Activated naive CD8-positive, alpha-beta T cell treated with anti-CD3 and anti-CD28 coated beads, Interleukin-2, amount 10 ng/mL, durations not matched to agents 7 days and 5 days (primary cell): ENCODE results near the gene PSMA6. TPM values are rescaled to one million over a fixed set of nuclear protein-coding genes. Genes with fewer than 3 reads are reported as not detected.
"Not testable (repeated sequence)": the region's sequence is repeated elsewhere in the genome, so short reads cannot be mapped to it uniquely, and the experiment has no call there.

Experiments
- ATAC-seq: fragments of 150-1000 bp; cut with Tn5 transposase; one replicate; pipeline ENCODE4 v1.10.0; 2021; ENCODE audit warnings: low read depth, moderate library complexity
- POLR2A ChIA-PET: fragments of 350-600 bp; sonication (Branson Sonifier 250); formaldehyde crosslinking; loops from one replicate; lab custom pipeline; 2021; ENCODE audit warnings: antibody characterized with exemption; lab: Charles Lee
- DNase-seq: peaks from one replicate; pipeline ENCODE4 v3.0.0; 2021
- H3K27ac Mint-ChIP-seq: one replicate; pipeline ENCODE4 v1.8.0; 2022; ENCODE audit warnings: mild to moderate bottlenecking, mixed read lengths
- H3K27me3 Mint-ChIP-seq: one replicate; pipeline ENCODE4 v1.8.0; 2022; ENCODE audit warnings: mild to moderate bottlenecking, moderate library complexity, mixed read lengths
- H3K36me3 Mint-ChIP-seq: one replicate; pipeline ENCODE4 v1.8.0; 2021; ENCODE audit warnings: mild to moderate bottlenecking, mixed read lengths
- H3K4me1 Mint-ChIP-seq: one replicate; pipeline ENCODE4 v1.8.0; 2021; ENCODE audit warnings: mixed read lengths
- H3K4me3 Mint-ChIP-seq: one replicate; pipeline ENCODE4 v1.8.0; 2022; ENCODE audit warnings: mild to moderate bottlenecking, moderate library complexity, mixed read lengths
- H3K9me3 Mint-ChIP-seq: one replicate; pipeline ENCODE4 v1.8.0; 2021; ENCODE audit warnings: mixed read lengths
- total RNA-seq, 2 experiments: library from RNA; stranded (reverse); gene quantifications; one replicate each; pipeline ENCODE4 v1.2.3, GENCODE V29; 2021

The PSMA6 gene
- total RNA-seq, 2 experiments from 2014 or later: 213 to 221 TPM

DNA sequence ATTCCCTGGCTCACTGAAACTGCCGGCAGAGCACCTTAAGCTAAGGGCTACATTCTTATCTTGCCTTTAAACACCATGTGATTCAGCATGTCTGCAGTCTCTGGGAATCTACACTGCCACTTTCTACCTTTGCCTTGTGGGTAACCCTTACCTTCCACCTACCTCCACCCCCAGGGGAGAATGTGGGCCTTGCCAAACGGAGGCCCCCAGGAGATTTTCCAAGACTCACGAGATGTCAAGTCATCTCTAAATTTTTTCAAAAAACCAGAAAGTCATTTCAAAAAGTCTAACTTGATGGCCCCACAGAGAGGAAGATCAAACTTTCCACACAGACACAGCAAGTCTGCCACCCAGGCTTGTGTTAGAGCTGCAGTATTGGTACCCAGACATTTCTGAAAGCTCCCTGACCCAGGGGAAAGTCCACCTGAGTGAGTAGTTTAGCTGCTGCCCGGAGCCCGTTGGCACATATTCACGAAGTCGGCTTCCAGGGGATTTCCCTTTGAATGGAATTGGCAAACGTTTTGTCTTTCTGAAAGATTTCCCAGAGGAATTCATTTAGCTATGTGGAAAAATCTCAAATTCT lies 4.7 kb upstream of the PSMA6 start:
- H3K27me3 Mint-ChIP-seq: no peaks in the 10 kb centered on the region
- H3K4me1 Mint-ChIP-seq: peaks cover 44% of the 10 kb centered on the region
- DNase-seq (no peak), ATAC-seq (no peak)
- peak overlapping the region; percentile 78 for H3K4me3 Mint-ChIP-seq
- H3K27ac Mint-ChIP-seq: peak overlapping the region; percentile 91
- no peaks in the 10 kb centered on the region for H3K9me3 Mint-ChIP-seq
- POLR2A ChIA-PET: interaction anchor here (4.1 kb wide), 1 partner anchor 117 kb away, joined by 37 read pairs; the partner anchor contains the start of gene NFKBIA
- H3K36me3 Mint-ChIP-seq: peaks cover 8% of the 10 kb centered on the region

DNA sequence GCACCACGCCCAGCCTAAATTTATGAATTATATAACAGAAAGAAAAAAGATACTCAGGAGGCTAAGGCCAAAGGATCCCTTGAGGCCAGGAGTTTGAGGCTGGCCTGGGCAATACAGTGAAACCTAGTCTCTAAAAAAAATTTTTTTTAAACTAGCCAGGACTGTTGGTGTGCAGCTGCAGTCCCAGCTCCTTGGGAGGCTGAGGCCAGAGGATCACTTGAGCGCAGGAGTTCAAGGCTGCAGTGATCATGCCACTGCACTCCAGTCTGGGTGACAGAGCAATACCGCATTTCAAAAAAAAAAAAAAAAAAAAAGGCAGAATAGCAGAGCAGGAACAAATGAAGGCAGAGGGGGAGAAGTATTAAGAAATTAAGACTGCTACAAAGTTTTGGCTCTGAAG lies 2.6 kb upstream of the PSMA6 start:
- Mint-ChIP-seq H3K27ac (no peak overlapping the region), H3K4me3 (no peak overlapping the region), H3K4me1 (peaks cover 41% of the 10 kb centered on the region), H3K9me3 (no peaks in the 10 kb centered on the region), H3K27me3 (no peaks in the 10 kb centered on the region), H3K36me3 (peaks cover 5% of the 10 kb centered on the region)
- DNase-seq: no peak
- POLR2A ChIA-PET: interaction anchor here (0.7 to 6.6 kb wide), 2 partner anchors 114 to 383 kb away, joined by 4 to 127 read pairs; partner anchors contain the start of gene NFKBIA
- no peak for ATAC-seq

DNA sequence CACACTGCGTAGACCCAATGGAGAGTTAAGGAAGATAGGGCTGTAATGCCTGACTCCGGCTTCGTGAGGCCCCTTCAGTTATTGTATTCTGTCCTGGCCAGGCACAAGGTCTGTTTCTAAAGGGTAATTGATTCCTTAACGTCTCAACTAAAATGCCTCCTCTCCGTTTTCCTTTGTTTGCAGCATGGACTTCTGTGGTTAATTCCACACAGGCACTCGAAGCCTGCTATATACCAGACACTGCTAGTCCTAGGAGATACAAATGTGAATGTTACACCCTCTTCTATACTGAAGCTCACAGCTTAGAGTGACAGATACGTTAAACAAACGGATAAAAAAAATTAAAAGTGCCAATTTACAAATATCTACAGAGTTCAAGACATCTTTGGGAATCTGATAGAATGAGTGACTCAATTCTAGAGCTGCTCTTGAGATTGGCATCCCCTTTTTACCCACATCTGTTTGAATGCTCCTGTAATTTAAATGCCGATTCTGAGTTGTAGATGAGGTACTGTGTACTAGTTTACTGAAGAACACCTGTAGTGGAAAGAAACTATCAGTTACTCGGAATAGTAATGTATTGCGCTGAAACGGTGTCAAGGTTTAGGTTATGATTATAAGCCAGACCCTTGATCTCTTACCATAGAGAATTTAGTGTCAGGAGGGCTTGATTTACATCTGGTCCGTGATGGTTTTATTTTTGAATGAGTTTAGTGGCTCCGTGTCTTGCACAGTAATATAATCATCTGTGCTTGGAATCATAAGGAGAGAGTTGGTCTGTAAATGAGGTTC lies 784 bp downstream of the PSMA6 start:
- Mint-ChIP-seq H3K27ac (peak overlapping the region; percentile 89), H3K4me3 (peak overlapping the region; percentile 93), H3K9me3 (no peaks in the 10 kb centered on the region), H3K4me1 (peaks cover 28% of the 10 kb centered on the region), H3K27me3 (no peaks in the 10 kb centered on the region), H3K36me3 (peaks cover 13% of the 10 kb centered on the region)
- ATAC-seq: peak; percentile 10
- POLR2A ChIA-PET: interaction anchor here (0.9 to 6.6 kb wide), 26 partner anchors 8 to 420 kb away, joined by 3 to 127 read pairs (median 7); partner anchors contain the start of genes FAM177A1, NFKBIA, PPP2R3C and PRORP
- DNase-seq: no peak

GRCh38 chr14:35295845-35296161 lies 3.6 kb downstream of the PSMA6 start:
- Mint-ChIP-seq H3K36me3 (peaks cover 13% of the 10 kb centered on the region), H3K27ac (peak overlapping the region; percentile 30), H3K4me3 (peak overlapping the region; percentile 57), H3K9me3 (no peaks in the 10 kb centered on the region), H3K4me1 (peaks cover 37% of the 10 kb centered on the region), H3K27me3 (no peaks in the 10 kb centered on the region)
- DNase-seq (no peak), ATAC-seq (no peak)
- POLR2A ChIA-PET: interaction anchor here (0.7 to 6.6 kb wide), 4 partner anchors 8 to 107 kb away, joined by 3 to 127 read pairs (median 4); partner anchors contain the start of gene NFKBIA

DNA sequence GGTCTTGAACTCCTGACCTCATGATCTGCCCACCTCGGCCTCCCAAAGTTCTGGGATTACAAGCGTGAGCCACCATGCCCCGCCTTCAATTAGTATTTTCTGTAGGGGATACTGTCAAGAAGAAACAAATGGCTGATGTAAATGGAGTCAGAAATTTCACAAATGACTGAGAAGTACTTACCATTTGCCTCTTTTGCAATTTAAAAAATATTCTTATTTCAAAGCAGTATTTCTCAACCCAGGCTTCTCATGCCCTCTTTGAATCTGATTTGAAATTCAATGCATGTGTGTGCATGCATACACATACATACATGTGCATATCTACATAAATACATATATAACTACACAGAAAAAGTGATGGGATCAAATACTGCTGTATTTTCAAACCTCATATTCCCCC lies 4.4 kb downstream of the PSMA6 start:
- DNase-seq: no peak
- H3K27ac Mint-ChIP-seq: peak overlapping the region; percentile 39
- H3K4me3 Mint-ChIP-seq: peak overlapping the region; percentile 20
- H3K36me3 Mint-ChIP-seq: peaks cover 13% of the 10 kb centered on the region
- H3K27me3 Mint-ChIP-seq: no peaks in the 10 kb centered on the region
- POLR2A ChIA-PET: interaction anchor here (0.6 to 1.2 kb wide), 3 partner anchors 43 to 107 kb away, joined by 3 to 8 read pairs (median 3); no protein-coding TSS in a partner anchor
- H3K9me3 Mint-ChIP-seq: no peaks in the 10 kb centered on the region
- no peak for ATAC-seq
- H3K4me1 Mint-ChIP-seq: peaks cover 42% of the 10 kb centered on the region

DNA sequence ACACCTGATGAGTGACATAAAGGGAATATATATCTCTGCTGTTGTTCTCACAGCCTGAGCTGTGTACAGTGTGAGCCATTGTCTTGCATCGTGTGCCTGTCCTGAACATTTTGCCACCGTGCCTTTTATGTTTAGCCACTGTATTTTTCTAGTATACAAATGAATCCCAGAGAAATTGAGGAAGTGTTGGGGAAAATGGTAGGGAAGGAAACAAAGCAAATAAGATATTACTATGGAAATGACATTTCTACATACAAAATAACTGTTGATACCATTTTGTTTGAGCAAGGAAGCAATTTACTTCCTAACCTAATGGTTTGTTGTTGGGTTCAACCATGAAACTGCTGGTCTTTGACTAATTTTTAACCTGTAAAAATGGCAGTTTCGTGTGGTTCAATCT lies 5.5 kb downstream of the PSMA6 start:
- Mint-ChIP-seq H3K27ac (no peak overlapping the region), H3K27me3 (no peaks in the 10 kb centered on the region), H3K4me3 (no peak overlapping the region), H3K4me1 (peaks cover 51% of the 10 kb centered on the region), H3K9me3 (no peaks in the 10 kb centered on the region), H3K36me3 (peaks cover 17% of the 10 kb centered on the region)
- no peak for DNase-seq
- no peak for ATAC-seq
- POLR2A ChIA-PET: no interaction called here

GRCh38 chr14:35298351-35298750 lies 6.2 kb downstream of the PSMA6 start:
- H3K9me3 Mint-ChIP-seq: no peaks in the 10 kb centered on the region
- POLR2A ChIA-PET: interaction anchor here (0.9 kb wide), 1 partner anchor 36 kb away, joined by 5 read pairs; no protein-coding TSS in a partner anchor

GRCh38 chr14:35299708-35300107 lies 7.5 kb downstream of the PSMA6 start:
- ATAC-seq (no peak), DNase-seq (no peak)
- peak overlapping the region; percentile 0 for H3K4me3 Mint-ChIP-seq
- H3K9me3 Mint-ChIP-seq: no peaks in the 10 kb centered on the region
- H3K36me3 Mint-ChIP-seq: peaks cover 23% of the 10 kb centered on the region
- POLR2A ChIA-PET: interaction anchor here (0.6 to 1.4 kb wide), 4 partner anchors 10 to 104 kb away, joined by 3 to 6 read pairs (median 4); partner anchors contain the start of gene NFKBIA
- peak overlapping the region; percentile 21 for H3K27ac Mint-ChIP-seq
- peaks cover 54% of the 10 kb centered on the region for H3K4me1 Mint-ChIP-seq
- no peaks in the 10 kb centered on the region for H3K27me3 Mint-ChIP-seq

More at GRCh38 chr14:35298351-35298750, 6.2 kb downstream of the PSMA6 start:
- Mint-ChIP-seq H3K27ac (no peak overlapping the region), H3K4me3 (no peak overlapping the region), H3K36me3 (peaks cover 24% of the 10 kb centered on the region), H3K27me3 (no peaks in the 10 kb centered on the region), H3K4me1 (peaks cover 55% of the 10 kb centered on the region)
- ATAC-seq (no peak), DNase-seq (no peak)

DNA sequence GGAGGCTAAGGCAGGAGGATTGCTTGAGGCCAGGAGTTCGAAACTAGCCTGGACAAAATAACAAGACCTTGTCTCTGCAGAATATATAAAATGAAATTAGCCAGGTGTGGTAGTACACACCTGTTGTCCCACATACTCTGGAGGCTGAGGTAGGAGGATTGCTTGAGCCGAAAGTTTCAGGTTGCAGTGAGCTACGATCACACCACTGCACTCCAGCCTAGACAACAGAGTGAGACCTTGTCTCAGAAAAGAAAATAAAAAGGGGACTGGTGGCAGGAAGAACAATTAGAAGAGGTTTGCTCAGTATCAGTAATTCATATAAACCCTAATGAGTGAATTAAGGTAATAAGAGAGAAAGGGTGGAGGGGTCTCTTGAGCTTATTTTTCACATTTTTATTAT lies 8.0 kb downstream of the PSMA6 start:
- POLR2A ChIA-PET: interaction anchor here (0.7 to 2.3 kb wide), 4 partner anchors 8 to 104 kb away, joined by 3 to 7 read pairs (median 4); partner anchors contain the start of genes NFKBIA and PSMA6
- no peaks in the 10 kb centered on the region for H3K9me3 Mint-ChIP-seq
- H3K27me3 Mint-ChIP-seq: no peaks in the 10 kb centered on the region
- peak overlapping the region; percentile 28 for H3K4me3 Mint-ChIP-seq
- peaks cover 51% of the 10 kb centered on the region for H3K4me1 Mint-ChIP-seq
- DNase-seq: no peak
- ATAC-seq: no peak
- H3K27ac Mint-ChIP-seq: peak overlapping the region; percentile 47
- peaks cover 23% of the 10 kb centered on the region for H3K36me3 Mint-ChIP-seq

- POLR2A ChIA-PET: interaction anchor here (0.6 to 2.3 kb wide), 5 partner anchors 9 to 103 kb away, joined by 3 to 7 read pairs (median 5); partner anchors contain the start of genes NFKBIA and PSMA6
- not testable (repeated sequence) for H3K9me3 Mint-ChIP-seq, DNase-seq, H3K27me3 Mint-ChIP-seq
- Mint-ChIP-seq H3K27ac (peak overlapping the region; percentile 72), H3K4me1 (peaks cover 43% of the 10 kb centered on the region), H3K4me3 (peak overlapping the region; percentile 37), H3K36me3 (peaks cover 19% of the 10 kb centered on the region)
- peak; percentile 44 for ATAC-seq
Measured at GRCh38 chr14:35301334-35301733, 9.2 kb downstream of the PSMA6 start.

GRCh38 chr14:35301735-35302528 lies 9.8 kb downstream of the PSMA6 start:
- peaks cover 45% of the 10 kb centered on the region for H3K4me1 Mint-ChIP-seq
- ATAC-seq: peak; percentile 9

GRCh38 chr14:35303149-35303935 lies 11.2 kb downstream of the PSMA6 start:
- Mint-ChIP-seq H3K4me3 (no peak overlapping the region), H3K4me1 (peaks cover 40% of the 10 kb centered on the region), H3K9me3 (no peaks in the 10 kb centered on the region), H3K27ac (peak overlapping the region; percentile 69), H3K27me3 (no peaks in the 10 kb centered on the region), H3K36me3 (peaks cover 17% of the 10 kb centered on the region)
- POLR2A ChIA-PET: interaction anchor here (0.6 to 2.1 kb wide), 5 partner anchors 8 to 102 kb away, joined by 3 to 11 read pairs (median 4); partner anchors contain the start of genes NFKBIA and PSMA6
- ATAC-seq: no peak
- DNase-seq: no peak

More at GRCh38 chr14:35301735-35302528, 9.8 kb downstream of the PSMA6 start:
- POLR2A ChIA-PET: interaction anchor here (0.6 to 2.3 kb wide), 4 partner anchors 10 to 93 kb away, joined by 3 to 7 read pairs (median 5); partner anchors contain the start of gene PSMA6
- no peaks in the 10 kb centered on the region for H3K27me3 Mint-ChIP-seq
- H3K27ac Mint-ChIP-seq: peak overlapping the region; percentile 72
- no peak for DNase-seq
- no peaks in the 10 kb centered on the region for H3K9me3 Mint-ChIP-seq
- peaks cover 22% of the 10 kb centered on the region for H3K36me3 Mint-ChIP-seq
- H3K4me3 Mint-ChIP-seq: peak overlapping the region; percentile 37
